ENCODE measurements around the gene IGFBP3.
A peak's percentile ranks its signal among the peaks of the same experiment; 100 is the strongest.

The IGFBP3 gene

DNA sequence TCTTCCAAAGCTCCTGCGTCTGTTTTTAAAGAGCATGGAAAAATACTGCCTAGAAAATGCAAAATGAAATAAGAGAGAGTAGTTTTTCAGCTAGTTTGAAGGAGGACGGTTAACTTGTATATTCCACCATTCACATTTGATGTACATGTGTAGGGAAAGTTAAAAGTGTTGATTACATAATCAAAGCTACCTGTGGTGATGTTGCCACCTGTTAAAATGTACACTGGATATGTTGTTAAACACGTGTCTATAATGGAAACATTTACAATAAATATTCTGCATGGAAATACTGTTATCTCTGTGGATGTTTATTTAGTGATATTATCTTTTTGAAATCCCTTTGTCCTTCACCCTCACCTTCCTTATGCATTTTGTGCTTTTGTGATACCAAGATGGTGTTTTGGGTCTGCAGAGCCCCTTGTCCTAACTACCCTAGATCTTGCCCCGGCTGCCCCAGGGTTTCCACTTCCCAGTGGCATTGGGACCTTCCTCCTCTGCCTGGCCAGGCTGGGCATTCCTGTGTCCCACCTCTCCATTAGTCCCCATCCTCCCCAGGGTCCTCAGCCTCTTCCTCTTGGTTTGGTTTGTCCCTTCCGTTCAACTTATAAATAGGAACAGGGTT lies 27.6 kb downstream of the IGFBP3 start:
- TF ChIP-seq CTCF (IDR thresholded peaks at IDR 0.05; ENCODE audit: low read depth, low read length): no peak
- DNase-seq (ENCODE audit: extremely low read depth, low read depth): no peak

DNA sequence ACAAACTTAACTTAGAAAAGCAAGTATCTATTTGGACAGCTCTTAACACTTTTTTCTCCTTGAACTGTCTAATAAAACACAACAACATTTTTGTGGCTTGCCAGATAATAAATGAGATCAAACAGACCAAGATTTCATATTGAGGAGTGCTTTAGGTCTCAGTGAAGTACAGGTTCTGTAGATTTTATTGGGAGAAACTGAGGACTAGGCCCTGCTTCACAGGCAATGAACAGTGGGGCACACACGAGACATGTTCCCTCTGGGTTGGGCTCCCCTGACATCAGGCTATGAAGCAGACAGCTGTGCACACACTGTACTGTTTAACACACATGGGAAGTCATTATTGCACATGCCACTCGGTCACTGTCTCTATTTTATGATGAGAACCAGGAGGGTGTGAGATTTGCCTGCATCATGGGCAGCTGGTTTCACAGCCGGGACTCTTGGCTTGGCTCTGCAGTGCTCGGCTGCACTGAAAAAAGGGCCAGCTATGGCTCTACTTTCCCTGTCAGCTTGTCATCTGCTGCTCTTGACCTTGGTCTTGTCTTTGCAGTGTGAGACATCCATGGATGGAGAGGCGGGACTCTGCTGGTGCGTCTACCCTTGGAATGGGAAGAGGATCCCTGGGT lies 28.6 kb downstream of the IGFBP3 start:
- no peak for DNase-seq (ENCODE audit: extremely low read depth, low read depth)
- TF ChIP-seq CTCF (IDR thresholded peaks at IDR 0.05; ENCODE audit: low read depth, low read length): no peak

GRCh38 chr7:45891462-45892402 lies 29.3 kb downstream of the IGFBP3 start:
- no peak for DNase-seq (ENCODE audit: extremely low read depth, low read depth)
- no peak for TF ChIP-seq CTCF (IDR thresholded peaks at IDR 0.05; ENCODE audit: low read depth, low read length)

- TF ChIP-seq CTCF (IDR thresholded peaks at IDR 0.05; ENCODE audit: low read depth, low read length): peak; percentile 56
- DNase-seq (ENCODE audit: extremely low read depth, low read depth): no peak
Measured at GRCh38 chr7:45890902-45891461, 30.1 kb downstream of the IGFBP3 start.

- no peak for TF ChIP-seq CTCF (IDR thresholded peaks at IDR 0.05; ENCODE audit: low read depth, low read length)
- no peak for DNase-seq (ENCODE audit: extremely low read depth, low read depth)
Measured at GRCh38 chr7:45890125-45890901, 30.8 kb downstream of the IGFBP3 start.

- no peak for TF ChIP-seq CTCF (IDR thresholded peaks at IDR 0.05; ENCODE audit: low read depth, low read length)
- no peak for DNase-seq (ENCODE audit: extremely low read depth, low read depth)
Measured at GRCh38 chr7:45889367-45890067, 31.6 kb downstream of the IGFBP3 start.

Data from AG09319 (cell line).